Measurements from ENCODE around the gene ELOVL5.

The ELOVL5 gene

DNA sequence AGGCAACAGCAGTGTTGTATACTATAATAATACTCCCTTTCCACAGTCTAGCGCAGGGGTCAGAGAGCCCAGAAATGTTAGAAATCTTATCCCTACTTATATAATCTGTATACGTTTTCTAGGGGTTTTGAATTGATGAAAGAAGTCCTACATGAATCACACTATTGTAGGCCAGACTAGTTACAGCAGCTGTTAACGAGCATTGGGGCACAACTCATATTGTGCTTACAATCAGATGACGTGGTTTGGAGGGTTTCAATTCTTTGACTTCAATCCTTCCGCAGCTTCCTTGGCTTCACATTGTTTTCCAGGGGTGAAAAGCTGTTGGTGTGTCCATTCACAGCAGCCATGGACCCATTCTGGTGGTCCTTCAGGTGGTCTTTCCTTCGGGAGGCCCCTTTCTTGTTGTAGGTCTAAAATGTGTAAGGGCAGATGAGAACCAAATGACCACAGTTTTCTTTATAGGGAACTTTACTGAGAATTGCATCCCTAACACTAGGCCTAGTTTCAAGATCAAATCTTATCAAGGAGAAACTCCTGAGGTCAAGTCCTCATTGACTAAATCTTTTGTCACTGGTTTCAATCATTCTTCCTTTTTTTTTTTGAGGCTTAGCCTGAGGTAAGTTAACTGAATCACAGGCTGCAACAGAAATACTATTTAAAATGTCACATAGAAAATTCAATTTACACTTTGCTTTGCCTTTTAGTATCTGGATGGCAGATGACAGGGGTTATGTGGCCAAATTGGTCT is 79.7 kb downstream of the ELOVL5 start:
- peak in 1 of 2 donors; percentile 45 for ATAC-seq

GRCh38 chr6:53266553-53267090 is 82.1 kb downstream of the ELOVL5 start:
- ATAC-seq: no peak

GRCh38 chr6:53264915-53265607 is 83.7 kb downstream of the ELOVL5 start:
- ATAC-seq: no peak

DNA sequence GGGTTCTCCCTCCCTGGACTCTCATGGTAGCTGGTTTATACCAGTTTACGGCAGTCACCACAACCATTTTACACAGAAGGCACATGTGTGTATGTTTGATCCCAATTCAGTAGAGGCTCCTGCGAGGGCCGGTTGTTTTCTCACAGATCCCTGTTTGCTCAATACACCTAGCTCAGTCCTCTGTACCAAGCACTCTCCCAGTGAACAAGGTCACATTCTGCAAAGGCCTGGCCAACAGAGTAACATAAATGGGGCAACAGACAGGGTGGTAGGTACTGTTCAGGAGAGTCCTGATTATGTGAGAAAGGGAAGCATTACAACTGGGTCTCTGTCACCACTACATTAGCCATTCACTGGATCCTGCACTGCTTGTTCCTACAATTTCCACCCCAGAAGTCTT is 84.4 kb downstream of the ELOVL5 start:
- ATAC-seq: no peak

- no peak for ATAC-seq
Observed at GRCh38 chr6:53263917-53264316, 84.8 kb downstream of the ELOVL5 start.

DNA sequence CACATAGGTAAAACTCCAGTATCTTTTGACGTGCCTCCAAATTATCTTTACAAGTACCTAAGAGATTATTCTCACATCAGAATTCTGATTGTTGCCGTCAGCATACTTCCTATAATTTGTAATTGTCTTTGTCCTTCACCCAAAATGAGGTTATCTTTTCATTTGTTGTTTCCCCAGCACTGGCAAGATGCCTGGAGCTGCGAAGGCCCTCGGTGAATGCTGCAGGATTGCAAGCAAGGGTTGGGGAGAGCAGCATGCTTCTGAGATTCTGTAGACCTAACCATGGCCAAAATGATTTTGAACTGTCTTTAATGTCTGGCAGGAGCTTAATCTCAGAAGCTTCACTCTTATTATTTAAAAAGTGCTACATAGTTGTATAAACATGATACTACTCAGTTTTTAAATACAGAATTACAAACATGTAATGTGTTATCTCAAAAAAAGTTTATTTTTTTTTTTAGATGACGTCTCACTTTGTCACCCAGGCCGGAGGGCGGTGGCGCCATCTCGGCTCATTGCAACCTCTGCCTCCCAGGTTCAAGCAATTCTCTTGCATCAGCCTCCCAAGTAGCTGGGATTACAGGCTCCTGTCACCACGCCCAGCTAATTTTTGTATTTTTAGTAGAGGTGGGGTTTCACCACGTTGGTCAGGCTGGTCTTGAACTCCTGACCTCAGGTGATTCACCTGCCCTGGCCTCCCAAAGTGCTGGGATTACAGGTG is 88.7 kb downstream of the ELOVL5 start:
- no peak for ATAC-seq

DNA sequence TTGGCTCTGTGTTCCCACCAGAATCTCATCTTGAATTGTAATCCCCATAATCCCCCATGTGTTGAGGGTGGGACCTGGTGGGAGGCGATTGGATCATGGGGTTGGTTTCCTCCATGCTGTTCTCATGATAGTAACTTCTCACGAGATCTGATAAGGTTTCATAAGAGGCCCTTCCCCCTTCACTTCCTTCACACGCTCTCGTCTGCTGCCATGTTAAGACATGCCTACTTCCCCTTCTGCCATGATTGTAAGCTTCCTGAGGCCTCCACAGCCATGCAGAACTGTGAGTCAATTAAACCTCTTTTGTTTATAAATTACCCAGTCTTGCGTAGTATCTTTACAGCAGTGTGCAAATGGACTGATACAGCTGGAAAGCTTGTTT is 90.0 kb downstream of the ELOVL5 start:
- no peak for ATAC-seq

DNA sequence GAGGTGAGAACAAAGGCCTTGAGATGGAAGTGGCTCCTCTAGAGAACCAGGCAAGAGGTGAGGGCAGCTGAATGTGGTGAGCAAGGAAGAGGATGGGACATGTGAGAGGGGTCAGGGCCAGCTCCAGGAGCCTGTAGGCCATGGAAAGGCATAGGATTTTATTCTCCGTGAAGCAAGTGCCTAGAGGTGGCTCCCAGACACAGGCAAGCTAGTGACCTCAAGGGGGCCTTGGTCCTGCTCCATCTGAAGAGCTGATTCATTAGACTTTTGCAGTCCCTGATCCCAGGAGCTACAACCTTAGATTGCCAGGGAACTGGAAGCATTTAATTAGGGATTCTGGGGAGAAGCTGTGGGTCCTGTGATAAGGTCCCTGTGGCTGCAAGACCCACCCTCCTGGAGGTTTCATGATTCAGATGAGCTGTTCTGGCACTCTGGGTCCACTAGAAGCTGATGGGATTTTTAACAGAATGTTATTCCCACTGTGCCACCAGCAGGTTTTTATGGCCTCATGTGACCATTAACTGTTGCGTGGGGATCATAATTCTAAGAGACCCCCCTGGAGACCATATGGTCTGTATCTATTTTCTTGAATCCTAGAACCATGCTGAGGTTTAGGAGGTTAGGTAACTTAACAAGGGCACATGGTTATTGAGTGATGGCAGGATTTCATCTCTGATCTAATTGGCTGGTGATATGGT is 90.5 kb downstream of the ELOVL5 start:
- ATAC-seq: no peak

GRCh38 chr6:53257533-53257932 is 91.2 kb downstream of the ELOVL5 start:
- no peak for ATAC-seq

GRCh38 chr6:53257001-53257400 is 91.7 kb downstream of the ELOVL5 start:
- no peak for ATAC-seq

DNA sequence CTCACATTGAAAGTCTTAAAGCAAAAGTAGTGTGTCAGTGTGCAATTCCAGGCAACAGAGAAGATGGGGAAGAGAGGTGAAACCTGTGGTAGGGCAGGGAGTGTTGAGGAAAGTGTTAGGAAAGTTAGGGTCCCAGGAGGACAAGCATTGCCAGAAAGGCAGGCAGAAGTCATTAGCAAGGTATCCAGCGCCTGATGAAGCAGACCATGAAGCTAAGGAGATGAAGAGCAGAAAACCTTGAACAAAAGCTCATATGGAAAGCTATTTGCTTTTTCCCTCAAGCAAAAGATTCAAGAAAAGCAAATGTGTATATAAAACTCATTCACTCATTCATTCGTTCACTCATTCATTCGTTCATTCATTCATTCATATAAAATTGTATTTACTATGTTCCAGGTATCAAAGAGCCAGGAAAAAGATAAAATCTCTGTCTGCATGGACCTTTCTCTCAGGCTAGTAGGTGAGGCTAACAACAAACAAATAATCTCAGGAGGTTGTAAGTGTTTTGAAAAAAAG is 96.5 kb downstream of the ELOVL5 start:
- ATAC-seq: no peak

DNA sequence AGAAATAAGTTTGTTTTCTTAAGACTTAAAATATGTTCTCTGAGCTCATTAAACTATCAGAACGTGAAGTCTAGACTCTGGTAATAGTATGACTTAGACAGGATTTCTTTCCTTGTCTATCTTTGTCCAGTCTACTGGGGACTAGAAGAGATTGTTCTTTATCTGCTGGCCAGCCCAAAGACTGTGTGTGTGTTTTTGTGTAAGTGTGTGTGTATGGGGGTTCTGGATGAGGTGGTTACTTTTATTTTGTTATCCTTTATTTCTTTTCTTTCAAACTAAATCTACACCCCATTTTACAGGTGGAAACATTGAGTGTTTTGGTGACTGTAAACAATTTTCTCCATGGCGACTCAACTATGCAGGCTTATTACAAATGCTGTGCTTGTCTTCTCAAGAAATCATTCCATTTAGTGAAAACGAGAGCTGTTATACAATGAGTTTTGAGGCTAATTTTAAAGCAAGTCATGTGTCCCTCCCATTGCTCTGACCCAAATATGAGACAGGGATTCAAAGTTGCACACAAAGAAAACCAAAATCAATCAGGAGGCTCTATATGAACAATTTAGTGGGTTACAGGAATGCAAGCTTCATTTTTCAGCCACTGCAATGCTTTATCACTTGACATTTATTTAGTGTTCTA is 97.6 kb downstream of the ELOVL5 start:
- peak in 1 of 2 donors; percentile 24 for ATAC-seq

DNA sequence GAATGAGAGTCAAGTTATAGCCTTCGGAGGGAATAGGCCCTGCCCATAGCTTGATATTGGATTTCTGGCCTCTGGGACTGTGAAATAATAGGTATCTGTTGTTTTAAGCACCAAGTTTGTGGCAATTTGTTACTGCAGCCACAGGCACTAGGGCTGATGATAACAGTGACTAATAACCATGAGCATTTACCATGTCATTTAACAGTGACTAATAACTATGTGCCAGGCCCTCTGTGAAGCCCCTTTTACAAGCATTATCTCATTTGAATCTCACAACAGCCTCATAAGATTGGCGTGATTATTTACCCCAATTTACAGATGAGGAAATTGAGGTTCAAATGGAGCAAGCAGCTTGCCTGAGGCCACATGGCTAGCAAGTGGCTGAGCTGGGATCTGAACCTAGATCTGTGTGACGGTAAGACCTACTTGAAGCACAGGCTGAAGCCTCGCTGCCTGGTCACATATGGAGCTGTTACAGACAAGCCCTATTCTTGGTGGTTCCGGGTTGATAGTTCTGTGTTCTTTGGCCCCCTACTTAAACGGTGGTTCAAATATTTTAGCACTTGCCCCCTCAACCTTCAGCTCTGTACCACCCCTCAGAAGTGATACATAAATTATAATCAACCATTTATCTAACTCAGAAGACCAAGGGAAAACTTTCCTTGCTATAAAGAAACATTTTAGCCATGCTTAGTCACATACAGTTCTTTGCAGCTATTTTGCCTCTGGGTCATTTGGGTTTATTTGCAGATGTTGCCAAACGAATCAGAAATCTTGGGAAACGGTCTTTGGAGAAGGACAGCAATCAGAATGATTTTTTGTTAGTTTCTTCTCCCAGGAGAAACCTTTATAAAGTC is 98.3 kb downstream of the ELOVL5 start:
- peak; percentile 90 to 92 for ATAC-seq

GRCh38 chr6:53246924-53247323 is 101.8 kb downstream of the ELOVL5 start:
- ATAC-seq: no peak

GRCh38 chr6:53244958-53245357 is 103.8 kb downstream of the ELOVL5 start:
- ATAC-seq: peak; percentile 51 to 65

- no peak for ATAC-seq
Observed at GRCh38 chr6:53244399-53244931, 104.3 kb downstream of the ELOVL5 start.

DNA sequence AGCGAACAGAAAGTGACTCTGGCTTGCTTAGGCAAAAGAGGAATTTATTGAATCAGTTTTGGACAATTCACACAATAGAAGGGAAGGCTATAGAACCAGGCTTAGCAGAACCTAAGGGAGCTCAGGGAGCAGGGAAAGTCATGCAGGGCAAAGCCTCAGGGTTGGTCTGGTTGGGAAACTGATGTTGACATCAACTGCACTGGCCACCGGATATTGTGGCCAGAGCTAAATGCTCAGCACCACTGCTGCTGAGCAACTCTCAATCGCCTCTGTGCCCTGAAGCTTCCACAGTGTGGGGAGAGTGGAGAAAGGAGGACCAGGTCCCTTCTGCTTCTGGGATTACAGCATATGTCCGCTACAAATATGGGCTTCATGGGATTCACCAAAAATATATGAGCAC is 106.8 kb downstream of the ELOVL5 start:
- no peak for ATAC-seq

- ATAC-seq: peak; percentile 44 to 58
Observed at GRCh38 chr6:53240761-53241160, 108.0 kb downstream of the ELOVL5 start.

DNA sequence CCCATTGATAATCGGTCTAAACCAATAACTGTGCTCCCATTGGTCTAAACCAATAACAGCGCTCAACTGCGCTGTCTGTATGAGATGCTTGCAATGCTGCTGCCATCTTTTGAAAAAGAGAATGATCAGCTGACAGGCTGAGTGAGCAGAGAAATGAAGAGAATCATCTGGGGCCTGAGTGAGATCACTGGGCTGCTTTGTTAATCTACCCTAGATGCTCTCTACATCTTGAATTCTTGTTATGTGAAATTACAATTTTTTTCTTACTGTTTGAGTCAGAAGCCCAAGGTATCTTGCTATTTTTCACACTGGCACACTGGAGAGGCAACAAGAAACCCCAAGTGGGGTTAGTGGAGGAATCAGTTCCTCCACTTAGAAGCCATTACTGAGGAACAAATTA is 108.6 kb downstream of the ELOVL5 start:
- ATAC-seq: peak; percentile 27 to 28

GRCh38 chr6:53239526-53239925 is 109.2 kb downstream of the ELOVL5 start:
- peak; percentile 46 to 47 for ATAC-seq

DNA sequence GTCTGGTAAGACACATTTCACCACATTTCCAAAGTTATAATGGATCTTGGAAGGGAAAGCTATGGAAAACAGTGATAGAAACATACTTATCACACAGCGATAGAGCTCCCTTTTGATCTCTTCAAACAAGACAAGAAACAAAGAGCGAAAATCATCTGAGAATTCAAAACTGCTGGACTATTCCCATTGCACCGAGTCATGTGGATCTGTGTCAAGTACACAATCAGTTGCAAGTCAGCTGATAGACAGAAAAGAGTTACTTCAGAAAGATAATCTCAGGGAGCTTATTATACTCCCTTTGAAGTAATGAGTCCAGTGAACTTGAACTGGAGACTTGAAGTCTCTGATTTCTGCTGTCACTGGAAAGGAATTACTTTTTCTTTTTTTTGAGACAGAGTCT is 110.4 kb downstream of the ELOVL5 start:
- ATAC-seq: no peak

Data from activated CD4-positive, CD25-positive, alpha-beta regulatory T cell treated with anti-CD3 and anti-CD28 coated beads, Interleukin-2, amount 50 U/mL, for 24 hours (primary cell).